Endothelial cell of umbilical vein (primary cell): Measurements from ENCODE around the gene LRRC73. TPM values are rescaled to one million over a fixed set of nuclear protein-coding genes. Genes with fewer than 3 reads are reported as not detected.

ENCODE experiments used
- BruUV-seq: library from RNA; stranded (reverse); fragments of 400-500 nt; replicated peaks from 2 replicates; lab custom pipeline; 2021; lab: Mats Ljungman, UMichigan
- CTCF ChIA-PET: fragments of 300-600, 350-600 bp; sonication (Branson Sonifier 250); formaldehyde crosslinking; loops from one replicate; lab custom pipeline; 2021; ENCODE audit warnings: antibody characterized with exemption, inconsistent platforms; lab: Charles Lee
- POLR2A ChIA-PET: fragments of 300-600, 350-600 bp; sonication (Branson Sonifier 250); formaldehyde crosslinking; loops from one replicate; lab custom pipeline; 2021; ENCODE audit warnings: antibody characterized with exemption, inconsistent platforms; lab: Charles Lee
- DNase-seq: peaks from one replicate; pipeline ENCODE4 v3.0.0-alpha.2; 2011; ENCODE audit warnings: low read depth, low spot score
- FAIRE-seq: peaks from 2 replicates; lab custom pipeline; 2011; peaks lifted over from hg19 to GRCh38; lab: Jason Lieb, UNC
- H2AFZ ChIP-seq: 2 replicates; pipeline ENCODE4 v1.6.0; 2012; ENCODE audit warnings: low read depth, low read length, control low read depth, inconsistent platforms
- H3K27ac ChIP-seq: 2 replicates; pipeline ENCODE4 v1.5.1; 2011; ENCODE audit warnings: low read depth, mild to moderate bottlenecking, control low read depth, low read length, moderate library complexity; ENCODE audit not compliant: insufficient read depth
- H3K27me3 ChIP-seq, 2 experiments: 2 replicates each; pipeline versions ENCODE4 v1.6.0 to v1.6.1; 2011; ENCODE audit warnings: low read length in 2 of 2, mixed read lengths in 1 of 2; ENCODE audit not compliant: control insufficient read depth in 2 of 2, insufficient read depth in 2 of 2
- H3K36me3 ChIP-seq, 2 experiments: 2 replicates in 1 of 2; 3 replicates in 1 of 2; pipeline ENCODE4 v1.5.1; 2011; ENCODE audit warnings: low read length in 2 of 2, mild to moderate bottlenecking in 1 of 2, moderate library complexity in 1 of 2; ENCODE audit not compliant: control insufficient read depth in 2 of 2, insufficient read depth in 2 of 2; ENCODE audit errors: extremely low read depth in 1 of 2
- H3K4me1 ChIP-seq: 3 replicates; pipeline ENCODE4 v1.5.1; 2011; ENCODE audit warnings: mild to moderate bottlenecking, low read length; ENCODE audit not compliant: control insufficient read depth, insufficient read depth; ENCODE audit errors: extremely low read depth
- H3K4me2 ChIP-seq: 2 replicates; pipeline ENCODE4 v1.6.1; 2011; ENCODE audit warnings: low read length, control low read depth, mixed read lengths; ENCODE audit not compliant: insufficient read depth
- H3K4me3 ChIP-seq, 3 experiments: fragments of 200-600 bp in 1 of 3; sonication (generic), shearing (Covaris generic) in 1 of 3; replicated peaks in 1 of 3; 2 replicates each; pipeline ENCODE4 v1.5.1; 2011 to 2016; ENCODE audit warnings: control low read depth in 3 of 3, low read length in 3 of 3, mild to moderate bottlenecking in 2 of 3, inconsistent platforms in 1 of 3, low read depth in 1 of 3, moderate library complexity in 1 of 3; ENCODE audit not compliant: insufficient read depth in 1 of 3
- H3K79me2 ChIP-seq: 2 replicates; pipeline ENCODE4 v1.6.0; 2012; ENCODE audit warnings: low read length, inconsistent platforms; ENCODE audit not compliant: control insufficient read depth, insufficient read depth
- H3K9ac ChIP-seq: replicated peaks from 2 replicates; pipeline ENCODE3; 2011; ENCODE audit warnings: low read length, control low read depth; ENCODE audit not compliant: insufficient read depth; ENCODE audit errors: extremely low read depth
- H3K9me1 ChIP-seq: replicated peaks from 3 replicates; pipeline ENCODE4 v1.6.0; 2011; ENCODE audit warnings: mild to moderate bottlenecking, low read length; ENCODE audit not compliant: control insufficient read depth, insufficient read depth; ENCODE audit errors: extremely low read depth
- H3K9me3 ChIP-seq: replicated peaks from 2 replicates; pipeline ENCODE4 v1.5.1; 2012; ENCODE audit warnings: low read length, inconsistent platforms; ENCODE audit not compliant: control insufficient read depth, insufficient read depth
- H4K20me1 ChIP-seq: replicated peaks from 2 replicates; pipeline ENCODE3; 2011; ENCODE audit warnings: mild to moderate bottlenecking, low read length; ENCODE audit not compliant: control insufficient read depth, insufficient read depth; ENCODE audit errors: extremely low read depth
- CTCF ChIP-seq, 2 donors: IDR thresholded peaks; 1 replicate in 1 of 2; 2 replicates in 1 of 2; pipeline ENCODE4 v1.5.1; 2011; ENCODE audit warnings: low read length in 2 of 2, mild to moderate bottlenecking in 2 of 2, moderate library complexity in 2 of 2, control low read depth in 1 of 2, inconsistent platforms in 1 of 2, low read depth in 1 of 2; ENCODE audit not compliant: insufficient read depth in 1 of 2; ENCODE audit errors: extremely low read depth in 1 of 2
- EZH2 ChIP-seq: IDR thresholded peaks from 2 replicates; pipeline ENCODE4 v1.6.1; 2012; ENCODE audit warnings: borderline replicate concordance, low read depth, mild to moderate bottlenecking, moderate library complexity, low read length, inconsistent platforms; ENCODE audit not compliant: severe bottlenecking
- FOS ChIP-seq: IDR thresholded peaks from 2 replicates; pipeline ENCODE4 v1.6.1; 2011; ENCODE audit warnings: mild to moderate bottlenecking, low read length, moderate library complexity, borderline replicate concordance; ENCODE audit not compliant: insufficient read depth
- GATA2 ChIP-seq: IDR thresholded peaks from 2 replicates; pipeline ENCODE4 v1.7.0; 2011; ENCODE audit warnings: low read depth, mild to moderate bottlenecking, moderate library complexity, mixed read lengths, low read length; ENCODE audit not compliant: insufficient read length, insufficient read depth
- JUN ChIP-seq: IDR thresholded peaks from 2 replicates; pipeline ENCODE4 v1.6.1; 2011; ENCODE audit warnings: borderline replicate concordance, low read depth; ENCODE audit not compliant: insufficient read length, insufficient read depth
- MAX ChIP-seq: IDR thresholded peaks from 2 replicates; pipeline ENCODE4 v1.6.1; 2011; ENCODE audit not compliant: insufficient read depth, insufficient read length
- MYC ChIP-seq: IDR thresholded peaks from one replicate; pipeline ENCODE4 v1.6.1; 2011; ENCODE audit warnings: mild to moderate bottlenecking, low read depth, low read length
- POLR2A ChIP-seq: IDR thresholded peaks from 2 replicates; pipeline ENCODE4 v1.6.1; 2012; ENCODE audit warnings: low read depth, mild to moderate bottlenecking, control low read depth, low read length
- POLR2AphosphoS5 ChIP-seq: IDR thresholded peaks from 2 replicates; pipeline ENCODE4 v1.6.1; 2012; ENCODE audit warnings: low read depth, mild to moderate bottlenecking, control low read depth, low read length, moderate library complexity; ENCODE audit not compliant: insufficient read depth
- dilution Hi-C: fragments of 300-500 bp; cut with MboI; formaldehyde crosslinking; loops from one replicate; pipeline ENCODE4 v1.15.0; 2019; ENCODE audit warnings: low sequenced_read_pairs; ENCODE audit not compliant: extremely low pct_ligation_motif_present
- intact Hi-C: fragments of 100-400 bp; cut with micrococcal nuclease; formaldehyde crosslinking; loops from one replicate; pipeline ENCODE4 v1.10.0; 2022
- polyA plus RNA-seq, 4 experiments: library from polyadenylated mRNA; depleted of rRNA in 3 of 4; stranded (reverse) in 3 of 4; unstranded in 1 of 4; fragments of >200 nt; gene quantifications; 2 replicates each; pipeline versions ENCODE4 v1.2.1 to v1.2.3, GENCODE V29; 2011 to 2012; ENCODE audit warnings: missing spikeins in 1 of 4
- total RNA-seq: library from RNA; stranded (reverse); gene quantifications from 2 replicates; pipeline ENCODE4 v1.2.3, GENCODE V29; 2021

LRRC73 gene
- total and polyA plus RNA-seq, 2 donors (not counting 3 experiments of a cell fraction or from before 2014, with no cell fraction given) = 0.11 to 0.58 TPM

GRCh38 chr6:43541774-43542471, 31.8 kb upstream of the LRRC73 start:
- Histone ChIP-seq H3K79me2 (no peaks in the 10 kb centered on the region), H3K9me3 (no peaks in the 10 kb centered on the region), H3K36me3 (peaks cover 7 to 13% of the 10 kb centered on the region in 2 experiments), H3K27ac (no peak overlapping the region), H2AFZ (no peak overlapping the region), H3K4me1 (no peaks in the 10 kb centered on the region), H3K27me3 (no peaks in the 10 kb centered on the region), H3K9ac (no peak overlapping the region), H3K9me1 (no peaks in the 10 kb centered on the region), H3K4me2 (no peak overlapping the region), H3K4me3 (no peak overlapping the region), H4K20me1 (no peaks in the 10 kb centered on the region)
- dilution Hi-C loops (no loop called here), intact Hi-C loops (no loop called here)
- FAIRE-seq (no peak), DNase-seq (no peak)
- TF ChIP-seq MYC (no peak), GATA2 (no peak)
- CTCF ChIA-PET = interaction anchor here (1.0 kb wide), 1 partner anchor 21 kb away, joined by 3 read pairs; no protein-coding TSS in a partner anchor
- POLR2A ChIA-PET = no interaction called here
- BruUV-seq = no TSS peak

- no peaks in the 10 kb centered on the region for H4K20me1 ChIP-seq
- no peak for FAIRE-seq
- intact Hi-C loops = no loop called here
- no peaks in the 10 kb centered on the region for H3K9me3 ChIP-seq
- no peaks in the 10 kb centered on the region for H3K4me1 ChIP-seq
- ChIA-PET POLR2A (no interaction called here), CTCF (interaction anchor here (1.4 kb wide), 1 partner anchor 33 kb away, joined by 3 read pairs; no protein-coding TSS in a partner anchor)
- no peak for DNase-seq
- TF ChIP-seq CTCF (IDR thresholded peaks at IDR 0.05; ENCODE audit: extremely low read depth in 1 of 2, insufficient read depth in 1 of 2, low read depth in 1 of 2, low read length in 2 of 2) (no peak), POLR2A (no peak), EZH2 (no peak), POLR2AphosphoS5 (no peak), GATA2 (no peak), MYC (no peak), MAX (no peak), JUN (no peak), FOS (no peak)
- dilution Hi-C loops = no loop called here
- H3K4me2 ChIP-seq = no peak overlapping the region
- H3K4me3 ChIP-seq = no peak overlapping the region
- H2AFZ ChIP-seq = no peak overlapping the region
- no peaks in the 10 kb centered on the region for H3K79me2 ChIP-seq
- BruUV-seq = no TSS peak
- H3K9ac ChIP-seq = no peak overlapping the region
- H3K9me1 ChIP-seq = no peaks in the 10 kb centered on the region
- H3K27me3 ChIP-seq = no peaks in the 10 kb centered on the region
- H3K36me3 ChIP-seq = peaks cover 2 to 11% of the 10 kb centered on the region in 2 experiments
- H3K27ac ChIP-seq = no peak overlapping the region
Observed at GRCh38 chr6:43540507-43540906, 30.4 kb upstream of the LRRC73 start.
